Activated naive CD4-positive, alpha-beta T cell treated with anti-CD3 and anti-CD28 coated beads, Interleukin-2, amount 50 U/mL, for 24 hours (primary cell): Measurements from ENCODE around the gene STX8.

ENCODE experiments used
- H3K27ac Mint-ChIP-seq: one replicate; pipeline ENCODE4 v1.8.0; 2021; ENCODE audit warnings: mild to moderate bottlenecking, mixed read lengths
- H3K27me3 Mint-ChIP-seq: one replicate; pipeline ENCODE4 v1.8.0; 2021; ENCODE audit warnings: mixed read lengths
- H3K36me3 Mint-ChIP-seq: one replicate; pipeline ENCODE4 v1.8.0; 2021; ENCODE audit warnings: mixed read lengths
- H3K4me1 Mint-ChIP-seq: one replicate; pipeline ENCODE4 v1.8.0; 2021; ENCODE audit warnings: mixed read lengths
- H3K4me3 Mint-ChIP-seq: one replicate; pipeline ENCODE4 v1.8.0; 2021; ENCODE audit warnings: mild to moderate bottlenecking, mixed read lengths
- H3K9me3 Mint-ChIP-seq: one replicate; pipeline ENCODE4 v1.8.0; 2021; ENCODE audit warnings: mixed read lengths

The STX8 gene

DNA sequence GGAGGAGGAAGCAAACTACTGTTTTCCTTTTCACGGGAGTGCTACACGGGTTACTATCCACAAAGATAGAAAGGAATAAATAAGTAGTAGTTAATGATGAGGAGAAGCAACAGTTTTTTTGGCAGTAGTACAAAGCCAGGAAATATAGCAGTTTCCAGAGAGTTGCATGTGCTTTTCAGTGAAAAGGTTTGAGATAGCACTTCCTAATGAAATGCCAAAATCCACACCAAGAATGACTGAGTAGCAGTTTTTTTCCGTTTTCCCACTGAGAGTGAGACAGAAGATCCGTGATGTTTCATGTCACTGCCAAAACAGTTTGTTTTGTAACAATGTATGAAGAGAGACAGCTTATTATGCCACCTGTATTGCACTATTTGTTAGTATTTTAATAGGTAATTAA lies 129.1 kb downstream of the STX8 start:
- Mint-ChIP-seq H3K9me3 (peaks cover 5% of the 10 kb centered on the region), H3K36me3 (peaks cover 6% of the 10 kb centered on the region), H3K4me1 (no peaks in the 10 kb centered on the region), H3K4me3 (no peak overlapping the region), H3K27ac (no peak overlapping the region), H3K27me3 (no peaks in the 10 kb centered on the region)

DNA sequence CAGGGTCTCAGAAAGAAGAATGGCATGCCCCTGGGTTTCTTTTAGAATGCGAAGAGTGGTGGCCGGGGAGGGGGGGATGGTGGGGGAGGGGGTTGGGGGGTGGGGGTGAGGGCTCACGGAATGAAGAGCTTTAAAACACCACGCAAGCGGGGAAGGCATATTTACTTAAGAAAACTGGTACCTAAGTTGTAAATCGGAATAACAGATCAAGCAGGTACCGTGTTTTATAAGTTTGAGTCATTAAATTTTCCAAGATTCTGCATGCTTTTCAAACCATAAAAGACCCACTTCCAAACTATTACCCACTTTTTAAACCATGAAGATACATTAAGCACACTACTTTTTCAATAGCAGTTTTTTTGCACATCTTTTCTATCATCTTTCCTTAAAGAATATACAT lies 130.2 kb downstream of the STX8 start:
- Mint-ChIP-seq H3K4me1 (no peaks in the 10 kb centered on the region), H3K27ac (no peak overlapping the region), H3K4me3 (no peak overlapping the region)

DNA sequence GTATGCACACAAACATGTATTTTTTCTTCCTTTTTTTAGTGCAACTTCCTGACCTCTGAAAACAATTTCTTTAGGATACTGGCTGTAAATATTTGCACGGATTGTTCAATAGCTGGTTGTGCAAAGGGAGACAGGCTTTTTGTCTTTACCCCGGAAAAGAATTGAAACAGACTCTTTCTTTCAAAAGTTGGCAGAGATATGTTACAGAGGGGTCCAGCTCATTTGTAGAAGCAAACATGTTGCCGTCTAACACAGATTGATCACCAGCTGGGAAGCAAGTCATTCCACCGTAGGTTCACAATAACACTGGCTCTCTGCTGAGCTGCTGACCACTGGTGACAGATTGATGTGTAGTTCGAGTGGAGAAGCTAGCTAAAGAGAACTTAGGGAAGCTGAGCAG lies 130.9 kb downstream of the STX8 start:
- Mint-ChIP-seq H3K9me3 (peaks cover 5% of the 10 kb centered on the region), H3K27ac (no peak overlapping the region), H3K36me3 (peaks cover 10% of the 10 kb centered on the region), H3K27me3 (no peaks in the 10 kb centered on the region), H3K4me3 (no peak overlapping the region), H3K4me1 (no peaks in the 10 kb centered on the region)

More for the DNA sequence above, 130.2 kb downstream of the STX8 start:
- H3K9me3 Mint-ChIP-seq = peaks cover 5% of the 10 kb centered on the region
- H3K27me3 Mint-ChIP-seq = no peaks in the 10 kb centered on the region
- H3K36me3 Mint-ChIP-seq = peaks cover 8% of the 10 kb centered on the region

DNA sequence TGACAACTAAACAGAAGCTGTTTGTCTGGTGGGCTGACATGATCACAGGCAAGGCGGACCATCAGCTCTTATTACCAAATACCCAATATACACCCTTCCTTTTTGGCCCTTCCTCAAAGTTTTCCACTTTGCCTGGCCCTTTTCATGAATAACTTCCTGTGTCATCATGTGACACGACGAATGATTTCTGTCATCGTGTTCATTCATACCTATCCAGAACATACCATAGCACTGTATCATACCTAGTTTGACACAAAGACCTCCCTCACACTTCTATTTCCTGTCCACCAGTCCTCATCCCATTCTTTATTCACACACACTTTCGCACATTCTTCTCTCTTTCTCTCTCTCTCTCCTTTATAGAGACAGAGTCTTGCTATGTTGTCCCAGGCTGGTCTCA lies 131.8 kb downstream of the STX8 start:
- peaks cover 10% of the 10 kb centered on the region for H3K36me3 Mint-ChIP-seq
- no peaks in the 10 kb centered on the region for H3K27me3 Mint-ChIP-seq
- no peaks in the 10 kb centered on the region for H3K4me1 Mint-ChIP-seq
- H3K27ac Mint-ChIP-seq = no peak overlapping the region
- no peak overlapping the region for H3K4me3 Mint-ChIP-seq
- H3K9me3 Mint-ChIP-seq = peaks cover 5% of the 10 kb centered on the region

GRCh38 chr17:9439851-9440250 lies 135.8 kb downstream of the STX8 start:
- Mint-ChIP-seq H3K9me3 (peaks cover 5% of the 10 kb centered on the region), H3K27me3 (no peaks in the 10 kb centered on the region), H3K27ac (no peak overlapping the region), H3K4me1 (peaks cover 4% of the 10 kb centered on the region), H3K36me3 (peaks cover 15% of the 10 kb centered on the region), H3K4me3 (no peak overlapping the region)

DNA sequence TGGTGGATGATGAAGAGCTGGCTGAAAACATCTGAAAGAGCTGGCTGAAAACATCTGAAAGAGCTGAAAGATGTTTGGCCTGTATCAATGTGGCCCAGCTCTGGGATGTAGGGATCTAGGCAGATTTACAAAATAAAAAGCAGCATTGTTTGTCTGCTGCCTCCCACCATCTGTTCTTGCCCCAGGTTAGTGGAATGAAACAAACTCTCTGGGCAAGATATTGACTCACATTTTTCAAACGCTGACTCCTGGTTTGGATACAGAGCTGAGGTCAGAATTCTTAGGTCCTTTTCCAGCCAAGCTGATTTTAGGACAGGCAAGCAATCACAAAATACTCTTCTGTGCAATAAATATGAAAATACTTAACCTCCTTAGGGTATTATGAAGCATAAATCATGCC lies 139.0 kb downstream of the STX8 start:
- no peak overlapping the region for H3K27ac Mint-ChIP-seq
- peaks cover 18% of the 10 kb centered on the region for H3K4me1 Mint-ChIP-seq
- no peaks in the 10 kb centered on the region for H3K27me3 Mint-ChIP-seq
- peaks cover 14% of the 10 kb centered on the region for H3K36me3 Mint-ChIP-seq
- H3K4me3 Mint-ChIP-seq = no peak overlapping the region
- H3K9me3 Mint-ChIP-seq = no peaks in the 10 kb centered on the region

- Mint-ChIP-seq H3K36me3 (peaks cover 8% of the 10 kb centered on the region), H3K4me3 (no peak overlapping the region), H3K27ac (no peak overlapping the region), H3K9me3 (no peaks in the 10 kb centered on the region), H3K27me3 (no peaks in the 10 kb centered on the region), H3K4me1 (peaks cover 18% of the 10 kb centered on the region)
Observed at GRCh38 chr17:9435165-9435564, 140.5 kb downstream of the STX8 start.

DNA sequence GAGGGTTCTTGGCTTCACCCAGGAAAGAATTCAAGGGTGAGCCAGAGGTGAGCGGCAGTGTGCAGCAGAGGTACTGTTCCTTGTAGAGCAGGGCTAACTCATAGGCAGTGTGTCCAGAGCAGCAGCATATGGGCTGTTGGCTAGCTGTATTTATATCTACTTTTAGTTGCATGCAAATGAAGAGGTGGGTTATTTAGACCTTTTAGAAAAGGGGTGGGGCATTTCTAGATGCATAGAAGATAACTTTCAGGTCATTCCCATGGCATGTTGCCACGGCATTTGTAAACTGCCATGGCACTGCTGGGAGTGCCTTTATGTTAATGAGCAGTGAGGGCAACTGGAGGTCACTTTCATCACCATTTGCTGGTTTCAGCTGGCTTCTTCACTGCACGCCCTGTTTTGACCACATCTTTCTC lies 141.0 kb downstream of the STX8 start:
- Mint-ChIP-seq H3K4me3 (no peak overlapping the region), H3K36me3 (peaks cover 8% of the 10 kb centered on the region), H3K9me3 (no peaks in the 10 kb centered on the region), H3K4me1 (peaks cover 18% of the 10 kb centered on the region), H3K27me3 (no peaks in the 10 kb centered on the region), H3K27ac (no peak overlapping the region)

DNA sequence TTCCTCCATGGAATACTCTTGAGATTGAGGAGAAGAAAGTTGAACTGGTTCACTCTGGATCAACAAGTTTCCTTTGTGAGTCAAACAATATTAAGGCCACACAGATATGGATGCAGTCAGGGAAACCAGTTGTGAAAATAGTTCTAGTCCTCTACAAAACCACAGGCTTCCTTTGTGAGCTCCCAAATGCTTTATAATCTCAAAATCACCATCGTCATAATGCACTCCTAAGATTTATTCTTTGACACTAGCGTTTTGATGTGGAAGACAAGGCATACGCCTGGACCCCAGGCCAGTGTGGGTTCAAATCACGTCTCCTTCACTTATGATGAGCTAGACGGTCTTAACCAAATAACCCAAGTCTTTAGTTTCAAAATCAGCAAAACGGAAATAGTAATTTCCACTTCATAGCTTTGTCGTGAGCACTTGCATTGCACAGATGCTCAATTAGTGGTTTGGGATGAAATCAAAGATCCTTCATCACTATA lies 142.6 kb downstream of the STX8 start:
- H3K4me1 Mint-ChIP-seq = peaks cover 18% of the 10 kb centered on the region
- no peaks in the 10 kb centered on the region for H3K27me3 Mint-ChIP-seq
- peaks cover 8% of the 10 kb centered on the region for H3K36me3 Mint-ChIP-seq
- H3K4me3 Mint-ChIP-seq = no peak overlapping the region
- no peak overlapping the region for H3K27ac Mint-ChIP-seq
- no peaks in the 10 kb centered on the region for H3K9me3 Mint-ChIP-seq

DNA sequence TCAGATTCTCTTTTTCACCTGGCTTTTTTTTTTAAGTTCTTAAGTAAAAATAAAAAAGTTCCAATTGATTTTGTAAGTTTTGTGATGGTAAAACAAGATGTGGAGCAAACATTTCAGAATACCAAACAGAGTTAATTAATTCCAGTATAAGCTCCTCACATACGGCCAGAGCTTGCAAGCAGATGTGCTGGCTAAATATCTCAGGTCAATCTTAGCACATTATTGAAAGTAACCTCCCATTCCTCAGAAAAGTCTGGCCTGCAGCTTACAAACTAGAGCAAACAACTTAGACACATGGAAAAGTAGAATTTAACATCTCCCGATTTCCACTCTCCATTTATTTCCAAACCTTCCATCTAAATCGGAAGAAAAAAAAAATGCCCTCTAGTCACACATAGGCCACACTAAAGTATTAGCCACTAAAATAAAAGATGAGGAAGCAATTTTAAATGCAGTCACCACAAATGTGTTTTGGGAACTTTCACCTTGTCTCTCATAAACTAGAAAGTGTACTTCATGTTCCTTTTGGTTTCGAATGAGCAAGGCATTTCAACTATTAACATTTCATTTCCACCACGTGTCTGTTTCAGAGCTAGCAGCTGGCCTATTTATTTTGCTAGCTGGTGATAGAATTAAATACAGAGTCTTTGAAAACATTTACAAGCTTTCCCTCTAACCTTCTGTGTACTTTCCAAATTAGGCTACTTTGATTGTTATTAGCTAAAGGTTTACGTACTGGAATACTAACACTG lies 143.3 kb downstream of the STX8 start:
- Mint-ChIP-seq H3K9me3 (no peaks in the 10 kb centered on the region), H3K36me3 (peaks cover 8% of the 10 kb centered on the region), H3K4me1 (peaks cover 18% of the 10 kb centered on the region), H3K4me3 (no peak overlapping the region), H3K27ac (no peak overlapping the region), H3K27me3 (no peaks in the 10 kb centered on the region)

DNA sequence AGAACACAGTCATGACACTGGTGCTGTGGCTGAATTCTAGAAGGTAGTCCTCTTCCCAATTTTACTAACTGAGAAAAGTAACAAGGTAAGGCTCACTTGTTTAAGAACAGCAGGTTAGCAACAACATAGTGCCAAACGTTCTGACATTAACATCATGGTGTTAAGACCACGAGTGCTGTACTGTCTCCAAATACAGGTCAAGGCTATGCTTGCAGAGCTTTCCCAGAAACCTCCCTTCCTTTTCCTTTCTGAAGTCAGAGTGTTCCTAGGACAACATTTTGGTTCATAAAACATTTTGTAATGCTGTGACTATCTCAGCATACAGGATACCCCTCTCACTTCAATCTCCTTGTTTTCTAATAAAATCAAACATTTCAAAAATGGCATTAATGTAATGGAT lies 144.0 kb downstream of the STX8 start:
- Mint-ChIP-seq H3K27ac (no peak overlapping the region), H3K27me3 (no peaks in the 10 kb centered on the region), H3K36me3 (peaks cover 8% of the 10 kb centered on the region), H3K4me3 (no peak overlapping the region), H3K9me3 (no peaks in the 10 kb centered on the region), H3K4me1 (peaks cover 18% of the 10 kb centered on the region)

GRCh38 chr17:9427465-9428315 lies 147.9 kb downstream of the STX8 start:
- no peaks in the 10 kb centered on the region for H3K9me3 Mint-ChIP-seq
- peaks cover under 1% of the 10 kb centered on the region for H3K4me1 Mint-ChIP-seq
- no peak overlapping the region for H3K4me3 Mint-ChIP-seq
- H3K27ac Mint-ChIP-seq = no peak overlapping the region
- H3K27me3 Mint-ChIP-seq = no peaks in the 10 kb centered on the region
- H3K36me3 Mint-ChIP-seq = peaks cover 6% of the 10 kb centered on the region

GRCh38 chr17:9424071-9424640 lies 151.5 kb downstream of the STX8 start:
- no peak overlapping the region for H3K4me3 Mint-ChIP-seq
- peaks cover 23% of the 10 kb centered on the region for H3K36me3 Mint-ChIP-seq
- no peak overlapping the region for H3K27ac Mint-ChIP-seq
- H3K4me1 Mint-ChIP-seq = no peaks in the 10 kb centered on the region
- H3K9me3 Mint-ChIP-seq = no peaks in the 10 kb centered on the region
- H3K27me3 Mint-ChIP-seq = no peaks in the 10 kb centered on the region

GRCh38 chr17:9421525-9421924 lies 154.1 kb downstream of the STX8 start:
- Mint-ChIP-seq H3K27ac (no peak overlapping the region), H3K4me1 (no peaks in the 10 kb centered on the region), H3K9me3 (no peaks in the 10 kb centered on the region), H3K4me3 (no peak overlapping the region), H3K36me3 (peaks cover 23% of the 10 kb centered on the region), H3K27me3 (no peaks in the 10 kb centered on the region)

GRCh38 chr17:9419932-9420453 lies 155.6 kb downstream of the STX8 start:
- no peaks in the 10 kb centered on the region for H3K27me3 Mint-ChIP-seq
- no peak overlapping the region for H3K4me3 Mint-ChIP-seq
- no peaks in the 10 kb centered on the region for H3K4me1 Mint-ChIP-seq
- H3K9me3 Mint-ChIP-seq = no peaks in the 10 kb centered on the region
- H3K27ac Mint-ChIP-seq = no peak overlapping the region
- peaks cover 28% of the 10 kb centered on the region for H3K36me3 Mint-ChIP-seq

DNA sequence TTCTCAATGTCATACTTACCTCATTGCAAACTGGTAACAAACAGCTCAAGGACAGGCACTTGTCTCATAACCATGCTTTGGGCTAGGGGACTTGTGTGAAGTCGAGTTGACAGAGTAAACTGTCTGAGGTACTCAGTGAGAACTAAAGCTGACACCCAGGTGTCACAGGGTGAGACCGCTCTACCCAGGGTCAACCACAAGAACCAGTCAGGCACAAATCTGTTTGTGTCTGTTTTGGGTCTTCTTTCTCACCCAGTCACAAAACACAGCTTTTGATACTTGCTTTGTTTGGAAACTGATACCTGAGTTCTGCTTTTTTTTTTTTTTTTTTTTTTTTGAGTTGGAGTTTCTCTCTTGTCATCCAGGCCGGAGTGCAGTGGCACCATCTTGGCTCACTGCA lies 161.1 kb downstream of the STX8 start:
- Mint-ChIP-seq H3K4me1 (no peaks in the 10 kb centered on the region), H3K36me3 (peaks cover 7% of the 10 kb centered on the region), H3K4me3 (no peak overlapping the region), H3K27me3 (no peaks in the 10 kb centered on the region), H3K27ac (no peak overlapping the region), H3K9me3 (no peaks in the 10 kb centered on the region)
